Thymus (tissue), 11 donors: ENCODE results near the gene CIB1. TPM values are rescaled to one million over a fixed set of nuclear protein-coding genes. Genes with fewer than 3 reads are reported as not detected.
"Not testable (repeated sequence)": the region's sequence is repeated elsewhere in the genome, so short reads cannot be mapped to it uniquely, and the experiment has no call there.

ENCODE experiments used
- DNase-seq, 9 donors: peaks; one replicate each; pipeline ENCODE4 v3.0.0-alpha.2; 2013; ENCODE audit warnings: low spot score in 9 of 9, low read depth in 6 of 9, missing footprints in 1 of 9
- H3K27ac ChIP-seq, 2 donors: one replicate each; pipeline ENCODE4 v1.5.1; 2013; ENCODE audit warnings: control low read depth in 1 of 2, low read depth in 1 of 2, low read length in 1 of 2, mild to moderate bottlenecking in 1 of 2, moderate library complexity in 1 of 2
- H3K27me3 ChIP-seq, 2 donors: one replicate each; pipeline ENCODE4 v1.5.1; 2013; ENCODE audit warnings: low read length in 1 of 2; ENCODE audit not compliant: control insufficient read depth in 2 of 2, insufficient read depth in 1 of 2
- H3K36me3 ChIP-seq, 2 donors: one replicate each; pipeline ENCODE4 v1.5.1; 2013; ENCODE audit warnings: low read length in 1 of 2, mild to moderate bottlenecking in 1 of 2, moderate library complexity in 1 of 2; ENCODE audit not compliant: control insufficient read depth in 2 of 2, insufficient read depth in 2 of 2
- H3K4me1 ChIP-seq, 2 donors: one replicate each; pipeline ENCODE4 v1.5.1; 2013; ENCODE audit warnings: low read length in 2 of 2; ENCODE audit not compliant: control insufficient read depth in 2 of 2, insufficient read depth in 2 of 2
- H3K4me3 ChIP-seq, 2 donors: one replicate each; pipeline ENCODE4 v1.5.1; 2013; ENCODE audit warnings: low read length in 2 of 2, control low read depth in 1 of 2, mild to moderate bottlenecking in 1 of 2
- H3K9me3 ChIP-seq, 2 donors: one replicate each; pipeline ENCODE4 v1.5.1; 2013; ENCODE audit warnings: low read length in 1 of 2, mild to moderate bottlenecking in 1 of 2; ENCODE audit not compliant: control insufficient read depth in 2 of 2, insufficient read depth in 1 of 2
- WGBS: extraction: QIAGEN DNeasy Blood & Tissue Kit; methylation state at CpG from one replicate; pipeline ENCODE4 v1.1.7; 2013; 5-methylcytosine and 5-hydroxymethylcytosine counted together
- polyA plus RNA-seq: library from polyadenylated mRNA; stranded (reverse); fragments of 200-250 nt; gene quantifications from one replicate; pipeline ENCODE4 v1.2.3, GENCODE V29; 2013
- total RNA-seq: library from RNA; stranded (reverse); fragments of 120-200 nt; gene quantifications from one replicate; pipeline ENCODE4 v1.2.4, GENCODE V29; 2013
- donor health status: healthy.

CIB1 gene
- total and polyA plus RNA-seq, 2 donors = 43.7 to 169 TPM

- 36% methylated on average over 15 of the region's 15 CpGs for WGBS
- Histone ChIP-seq H3K9me3 (no peaks in the 10 kb centered on the region), H3K4me1 (peaks cover 23 to 27% of the 10 kb centered on the region in 2 donors), H3K27me3 (no peaks in the 10 kb centered on the region), H3K4me3 (peak overlapping the region; percentile 67 to 69), H3K36me3 (peaks cover 24 to 27% of the 10 kb centered on the region in 2 donors), H3K27ac (peak overlapping the region in 1 of 2 donors; percentile 97)
- no peak for DNase-seq
Observed at GRCh38 chr15:90266485-90266884, 32.7 kb upstream of the CIB1 start.

GRCh38 chr15:90266061-90266431 is 32.3 kb upstream of the CIB1 start:
- H3K4me1 ChIP-seq = peaks cover 23 to 27% of the 10 kb centered on the region in 2 donors
- under 1% methylated on average over 16 of the region's 16 CpGs for WGBS
- DNase-seq = peak in 5 of 9 donors; percentile 31 to 73 (median 44)

GRCh38 chr15:90265271-90266060 is 31.7 kb upstream of the CIB1 start, which contains the start of gene NGRN:
TSS of gene NGRN (plus strand) at chr15:90265672. CDS start at chr15:90265713, 41 bp downstream.
- Histone ChIP-seq H3K27me3 (no peaks in the 10 kb centered on the region), H3K4me1 (peaks cover 23 to 27% of the 10 kb centered on the region in 2 donors), H3K9me3 (no peaks in the 10 kb centered on the region), H3K36me3 (peaks cover 14 to 17% of the 10 kb centered on the region in 2 donors), H3K4me3 (peak within 1 kb of the TSS; percentile 67 to 69), H3K27ac (peak within 1 kb of the TSS; percentile 95 to 97)
- peak; percentile 86 to 97 (median 90) for DNase-seq
- under 1% methylated on average over 59 of the region's 59 CpGs for WGBS

More at GRCh38 chr15:90266061-90266431, 32.3 kb upstream of the CIB1 start:
- no peaks in the 10 kb centered on the region for H3K27me3 ChIP-seq
- H3K4me3 ChIP-seq = peak overlapping the region; percentile 67 to 69
- H3K9me3 ChIP-seq = no peaks in the 10 kb centered on the region
- H3K27ac ChIP-seq = peak overlapping the region; percentile 95 to 97
- H3K36me3 ChIP-seq = peaks cover 20 to 23% of the 10 kb centered on the region in 2 donors

- Histone ChIP-seq H3K4me1 (peaks cover 23 to 27% of the 10 kb centered on the region in 2 donors), H3K9me3 (no peaks in the 10 kb centered on the region), H3K27me3 (no peaks in the 10 kb centered on the region), H3K4me3 (peak overlapping the region; percentile 67 to 69), H3K27ac (peak overlapping the region; percentile 95 to 97), H3K36me3 (peaks cover 6 to 9% of the 10 kb centered on the region in 2 donors)
- DNase-seq = no peak
- WGBS = 64% methylated on average over 4 of the region's 4 CpGs
Observed at GRCh38 chr15:90264671-90265070, 30.9 kb upstream of the CIB1 start.

DNA sequence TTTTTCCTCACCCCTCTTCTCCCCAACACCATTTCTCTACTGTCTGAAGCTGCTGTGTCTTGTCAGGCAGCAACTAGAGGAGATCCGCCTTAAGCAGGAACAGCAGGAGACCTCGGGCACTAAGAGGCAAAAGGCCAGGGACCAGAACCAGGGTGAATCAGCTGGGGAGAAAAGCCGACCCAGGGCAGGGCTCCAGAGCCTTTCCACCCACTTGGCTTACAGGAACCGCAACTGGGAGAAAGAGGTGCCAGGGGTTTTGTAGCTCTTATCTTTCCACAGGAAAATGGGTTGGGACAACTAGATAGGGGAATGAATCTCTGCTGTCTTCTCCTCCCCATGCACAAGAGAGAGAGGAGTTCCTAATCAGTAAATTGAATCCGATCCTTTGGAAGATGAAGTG is 28.7 kb upstream of the CIB1 start:
- Histone ChIP-seq H3K27me3 (no peaks in the 10 kb centered on the region), H3K36me3 (peaks cover 0 to 3% of the 10 kb centered on the region in 2 donors), H3K27ac (no peak overlapping the region), H3K4me1 (peaks cover 17 to 19% of the 10 kb centered on the region in 2 donors), H3K9me3 (no peaks in the 10 kb centered on the region), H3K4me3 (no peak overlapping the region)
- DNase-seq = no peak
- WGBS = 96% methylated on average over 5 of the region's 5 CpGs

- Histone ChIP-seq H3K9me3 (no peaks in the 10 kb centered on the region), H3K27me3 (no peaks in the 10 kb centered on the region), H3K27ac (no peak overlapping the region), H3K36me3 (no peaks in the 10 kb centered on the region), H3K4me3 (no peak overlapping the region), H3K4me1 (peaks cover 11 to 13% of the 10 kb centered on the region in 2 donors)
- DNase-seq = no peak
- WGBS = 99% methylated on average over 5 of the region's 5 CpGs
Observed at GRCh38 chr15:90261811-90262210, 28.1 kb upstream of the CIB1 start.

GRCh38 chr15:90260731-90261130 is 27.0 kb upstream of the CIB1 start:
- not testable (repeated sequence) for H3K4me3 ChIP-seq, H3K27me3 ChIP-seq, H3K4me1 ChIP-seq, DNase-seq, H3K9me3 ChIP-seq, H3K27ac ChIP-seq, H3K36me3 ChIP-seq
- WGBS = 92% methylated on average over 6 of the region's 6 CpGs

DNA sequence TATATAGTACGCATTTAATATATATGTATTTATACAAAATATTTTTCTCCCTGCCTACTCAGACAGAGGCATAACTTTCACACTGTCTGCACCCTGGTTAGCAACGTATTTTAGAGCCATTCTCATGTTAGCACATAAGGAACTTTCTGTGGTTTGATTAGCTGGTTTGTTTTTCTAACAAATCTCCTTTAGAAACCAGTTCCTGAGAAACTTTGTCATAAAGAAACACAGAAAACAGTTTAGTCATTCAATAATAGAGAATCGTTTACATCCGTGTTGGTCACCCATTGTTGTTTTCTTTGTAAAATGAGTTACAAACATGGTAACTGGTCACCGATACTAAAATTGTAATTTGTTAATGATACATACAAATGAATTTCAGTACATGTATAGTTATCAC is 25.8 kb upstream of the CIB1 start:
- Histone ChIP-seq H3K9me3 (no peaks in the 10 kb centered on the region), H3K27ac (no peak overlapping the region), H3K36me3 (no peaks in the 10 kb centered on the region), H3K4me3 (no peak overlapping the region), H3K4me1 (peaks cover 2 to 3% of the 10 kb centered on the region in 2 donors), H3K27me3 (no peaks in the 10 kb centered on the region)
- WGBS = 95% methylated on average over 5 of the region's 5 CpGs
- no peak for DNase-seq

- H3K4me3 ChIP-seq = no peak overlapping the region
- no peaks in the 10 kb centered on the region for H3K9me3 ChIP-seq
- DNase-seq = no peak
- H3K27me3 ChIP-seq = no peaks in the 10 kb centered on the region
- 98% methylated on average over 7 of the region's 7 CpGs for WGBS
- no peak overlapping the region for H3K27ac ChIP-seq
- H3K36me3 ChIP-seq = no peaks in the 10 kb centered on the region
- H3K4me1 ChIP-seq = no peaks in the 10 kb centered on the region
Observed at GRCh38 chr15:90257776-90258175, 24.0 kb upstream of the CIB1 start.
